PFSK-1 (cell line): ENCODE data around the gene PKN1.

Experiments used
- FOXP2 ChIP-seq: optimal IDR thresholded peaks from 2 replicates; pipeline ENCODE3; 2011; ENCODE audit warnings: borderline replicate concordance, control low read depth, inconsistent platforms; ENCODE audit not compliant: insufficient read depth; ENCODE audit errors: extremely low read length, extremely low read depth
- POLR2AphosphoS5 ChIP-seq: IDR thresholded peaks from 2 replicates; pipeline ENCODE4 v1.6.1; 2012; ENCODE audit warnings: low read depth, mild to moderate bottlenecking, control low read depth, low read length, moderate library complexity
- SIN3A ChIP-seq: IDR thresholded peaks from 2 replicates; pipeline ENCODE4 v1.6.1; 2012; ENCODE audit warnings: mild to moderate bottlenecking, low read length, moderate library complexity, borderline replicate concordance; ENCODE audit not compliant: insufficient read depth
- TAF1 ChIP-seq: IDR thresholded peaks from 2 replicates; pipeline ENCODE4 v1.6.1; 2012; ENCODE audit warnings: low read length, control low read depth, borderline replicate concordance; ENCODE audit not compliant: insufficient read depth
- TF ChIP-seq, protein P1 (sequence below), 2 experiments: IDR thresholded peaks; 2 replicates each; pipeline versions ENCODE4 v1.6.1 to v1.8.0; 2011 to 2012; ENCODE audit warnings: low read depth in 2 of 2, low read length in 2 of 2, control low read depth in 1 of 2, inconsistent platforms in 1 of 2, mild to moderate bottlenecking in 1 of 2, moderate library complexity in 1 of 2; ENCODE audit not compliant: insufficient read depth in 1 of 2

PKN1 gene

DNA sequence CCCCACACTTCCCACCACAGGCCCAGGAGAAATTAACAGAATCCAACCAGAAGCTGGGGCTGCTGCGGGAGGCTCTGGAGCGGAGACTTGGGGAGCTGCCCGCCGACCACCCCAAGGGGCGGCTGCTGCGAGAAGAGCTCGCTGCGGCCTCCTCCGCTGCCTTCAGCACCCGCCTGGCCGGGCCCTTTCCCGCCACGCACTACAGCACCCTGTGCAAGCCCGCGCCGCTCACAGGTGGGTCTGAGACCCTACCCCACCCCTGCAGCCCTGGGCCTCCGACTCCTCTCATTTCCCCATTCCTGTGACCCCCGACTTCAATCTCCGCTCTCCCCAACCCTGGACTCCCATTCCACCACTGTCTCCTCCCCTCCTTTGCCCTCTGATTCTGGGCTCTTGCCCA lies 17.8 kb downstream of the PKN1 start:
- TF ChIP-seq SIN3A: no peak
- TF ChIP-seq FOXP2: no peak

DNA sequence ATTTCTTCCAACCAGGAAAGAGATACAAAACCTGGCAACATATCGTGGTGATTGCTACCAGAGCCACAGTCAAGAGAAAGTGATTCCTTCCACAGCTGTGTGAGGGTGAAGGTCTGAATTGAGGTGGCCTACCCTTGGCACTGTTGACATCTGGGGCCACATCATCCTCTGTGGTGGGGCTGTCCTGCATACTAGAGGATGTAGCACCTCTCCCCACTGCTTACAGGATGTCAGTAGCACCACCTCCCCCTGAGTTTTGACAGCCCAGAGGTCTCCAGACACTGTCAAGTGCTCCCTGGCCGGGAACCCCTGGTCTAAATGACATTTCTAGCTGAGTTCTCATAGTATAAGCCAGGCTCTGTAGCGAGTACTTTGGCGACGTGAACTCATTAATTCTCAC lies 26.6 kb downstream of the PKN1 start:
- TF ChIP-seq POLR2AphosphoS5: no peak
- TF ChIP-seq, protein P1, sequence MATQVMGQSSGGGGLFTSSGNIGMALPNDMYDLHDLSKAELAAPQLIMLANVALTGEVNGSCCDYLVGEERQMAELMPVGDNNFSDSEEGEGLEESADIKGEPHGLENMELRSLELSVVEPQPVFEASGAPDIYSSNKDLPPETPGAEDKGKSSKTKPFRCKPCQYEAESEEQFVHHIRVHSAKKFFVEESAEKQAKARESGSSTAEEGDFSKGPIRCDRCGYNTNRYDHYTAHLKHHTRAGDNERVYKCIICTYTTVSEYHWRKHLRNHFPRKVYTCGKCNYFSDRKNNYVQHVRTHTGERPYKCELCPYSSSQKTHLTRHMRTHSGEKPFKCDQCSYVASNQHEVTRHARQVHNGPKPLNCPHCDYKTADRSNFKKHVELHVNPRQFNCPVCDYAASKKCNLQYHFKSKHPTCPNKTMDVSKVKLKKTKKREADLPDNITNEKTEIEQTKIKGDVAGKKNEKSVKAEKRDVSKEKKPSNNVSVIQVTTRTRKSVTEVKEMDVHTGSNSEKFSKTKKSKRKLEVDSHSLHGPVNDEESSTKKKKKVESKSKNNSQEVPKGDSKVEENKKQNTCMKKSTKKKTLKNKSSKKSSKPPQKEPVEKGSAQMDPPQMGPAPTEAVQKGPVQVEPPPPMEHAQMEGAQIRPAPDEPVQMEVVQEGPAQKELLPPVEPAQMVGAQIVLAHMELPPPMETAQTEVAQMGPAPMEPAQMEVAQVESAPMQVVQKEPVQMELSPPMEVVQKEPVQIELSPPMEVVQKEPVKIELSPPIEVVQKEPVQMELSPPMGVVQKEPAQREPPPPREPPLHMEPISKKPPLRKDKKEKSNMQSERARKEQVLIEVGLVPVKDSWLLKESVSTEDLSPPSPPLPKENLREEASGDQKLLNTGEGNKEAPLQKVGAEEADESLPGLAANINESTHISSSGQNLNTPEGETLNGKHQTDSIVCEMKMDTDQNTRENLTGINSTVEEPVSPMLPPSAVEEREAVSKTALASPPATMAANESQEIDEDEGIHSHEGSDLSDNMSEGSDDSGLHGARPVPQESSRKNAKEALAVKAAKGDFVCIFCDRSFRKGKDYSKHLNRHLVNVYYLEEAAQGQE (IDR thresholded peaks at IDR 0.05; ENCODE audit: insufficient read depth in 1 of 2, low read depth in 2 of 2, low read length in 2 of 2): no peak
- no peak for TF ChIP-seq SIN3A
- TF ChIP-seq FOXP2: no peak
- no peak for TF ChIP-seq TAF1

DNA sequence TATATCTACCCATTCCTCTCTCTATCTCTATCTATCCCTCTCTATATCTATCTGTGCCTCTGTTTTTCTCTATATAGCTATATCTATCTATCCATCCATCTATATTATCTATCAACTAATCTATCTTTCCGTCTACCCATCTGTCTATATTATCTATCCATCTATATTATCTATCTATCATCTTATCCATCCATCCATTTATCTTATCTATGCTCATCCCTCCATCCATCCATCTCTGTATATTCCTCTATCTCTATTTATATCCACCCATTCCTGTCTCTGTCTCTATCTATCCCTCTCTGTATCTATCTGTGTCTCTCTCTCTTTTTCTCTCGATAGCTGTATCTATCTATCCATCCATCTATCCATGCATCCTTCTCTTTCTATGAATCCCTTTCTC lies 27.8 kb downstream of the PKN1 start:
- TF ChIP-seq POLR2AphosphoS5 (no peak), TAF1 (no peak), FOXP2 (no peak), SIN3A (no peak)
- TF ChIP-seq, protein P1 (IDR thresholded peaks at IDR 0.05; ENCODE audit: insufficient read depth in 1 of 2, low read depth in 2 of 2, low read length in 2 of 2): no peak

DNA sequence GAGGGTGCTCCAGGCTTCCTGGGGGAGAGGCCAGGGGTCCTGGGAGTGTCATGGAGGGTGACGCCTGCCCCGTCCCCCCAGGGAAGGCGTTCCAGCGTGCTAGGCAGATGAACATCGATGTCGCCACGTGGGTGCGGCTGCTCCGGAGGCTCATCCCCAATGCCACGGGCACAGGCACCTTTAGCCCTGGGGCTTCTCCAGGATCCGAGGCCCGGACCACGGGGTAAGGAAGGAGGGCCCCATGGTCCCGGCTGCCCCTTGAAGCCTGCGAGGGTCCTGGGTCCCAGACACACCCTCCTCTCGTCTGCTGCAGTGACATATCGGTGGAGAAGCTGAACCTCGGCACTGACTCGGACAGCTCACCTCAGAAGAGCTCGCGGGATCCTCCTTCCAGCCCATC lies 30.6 kb downstream of the PKN1 start:
- TF ChIP-seq POLR2AphosphoS5: no peak
- TF ChIP-seq, protein P1 (IDR thresholded peaks at IDR 0.05; ENCODE audit: insufficient read depth in 1 of 2, low read depth in 2 of 2, low read length in 2 of 2): no peak
- TF ChIP-seq FOXP2: no peak
- TF ChIP-seq TAF1: no peak
- no peak for TF ChIP-seq SIN3A

DNA sequence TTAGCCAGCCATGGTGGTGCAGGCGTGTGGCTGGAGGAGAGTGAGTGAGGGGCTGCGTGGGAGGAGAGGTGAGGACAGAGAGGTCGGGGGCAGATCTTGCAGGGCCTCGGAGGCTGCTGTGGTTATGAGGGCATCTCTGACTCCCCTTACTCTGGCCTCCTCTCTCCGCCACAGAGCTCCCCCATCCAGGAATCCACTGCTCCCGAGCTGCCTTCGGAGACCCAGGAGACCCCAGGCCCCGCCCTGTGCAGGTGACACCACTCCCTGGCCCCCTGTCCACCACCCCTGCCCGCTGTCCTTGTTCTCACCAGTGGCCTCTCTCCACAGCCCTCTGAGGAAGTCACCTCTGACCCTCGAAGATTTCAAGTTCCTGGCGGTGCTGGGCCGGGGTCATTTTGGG lies 34.3 kb downstream of the PKN1 start:
- no peak for TF ChIP-seq POLR2AphosphoS5
- no peak for TF ChIP-seq FOXP2
- TF ChIP-seq SIN3A: no peak
- TF ChIP-seq, protein P1 (IDR thresholded peaks at IDR 0.05; ENCODE audit: insufficient read depth in 1 of 2, low read depth in 2 of 2, low read length in 2 of 2): no peak
- no peak for TF ChIP-seq TAF1
